HEK293 (cell line): Measurements from ENCODE around the gene ADGRG7.

Experiments used
- CTCF ChIA-PET: fragments of 350-600 bp; formaldehyde crosslinking; extraction: SDS; loops from one replicate; lab custom pipeline; 2021; ENCODE audit warnings: antibody characterized with exemption; lab: Yijun Ruan, JAX
- POLR2A ChIA-PET: fragments of 300-600 bp; formaldehyde crosslinking; extraction: SDS; loops from one replicate; lab custom pipeline; 2020; ENCODE audit warnings: antibody characterized with exemption, inconsistent platforms; lab: Yijun Ruan, JAX
- H3K27ac ChIP-seq: fragments of 200-500 bp; sonication (Bioruptor generic); 2 replicates; pipeline ENCODE4 v1.5.1; 2014; ENCODE audit warnings: low read depth, low read length, control low read depth, inconsistent platforms; ENCODE audit errors: extremely low read depth
- H3K36me3 ChIP-seq, 2 experiments: fragments of 200-500 bp in 1 of 2; sonication (Bioruptor generic) in 1 of 2; 1 replicate in 1 of 2; 2 replicates in 1 of 2; pipeline ENCODE4 v1.5.1; 2014 to 2017; ENCODE audit warnings: inconsistent platforms in 2 of 2, low read length in 2 of 2; ENCODE audit not compliant: control insufficient read depth in 2 of 2, insufficient read depth in 1 of 2
- H3K4me1 ChIP-seq: fragments of 200-500 bp; sonication (Bioruptor generic); 2 replicates; pipeline ENCODE4 v1.5.1; 2014; ENCODE audit warnings: mild to moderate bottlenecking, low read length, inconsistent platforms; ENCODE audit not compliant: control insufficient read depth, insufficient read depth
- H3K4me3 ChIP-seq: 2 replicates; pipeline ENCODE4 v1.5.1; 2011; ENCODE audit warnings: low read depth, mild to moderate bottlenecking, control low read depth, low read length, moderate library complexity
- H3K9me3 ChIP-seq: fragments of 200-500 bp; sonication (Bioruptor generic); 2 replicates; pipeline ENCODE4 v1.5.1; 2014; ENCODE audit warnings: low read depth, low read length, inconsistent platforms; ENCODE audit not compliant: control insufficient read depth, insufficient read depth
- KLF16 ChIP-seq: fragments of 450-650 bp; formaldehyde crosslinking; IDR thresholded peaks from 2 replicates; pipeline ENCODE4 v1.5.1; 2017; ENCODE audit warnings: missing biosample characterization, missing genetic modification characterization
- ZFHX2 ChIP-seq: fragments of 450-650 bp; formaldehyde crosslinking; conservative IDR thresholded peaks from 2 replicates; pipeline ENCODE4 v1.5.1; 2016; ENCODE audit warnings: missing biosample characterization, missing genetic modification characterization
- ZFP69B ChIP-seq: fragments of 450-650 bp; formaldehyde crosslinking; IDR thresholded peaks from 2 replicates; pipeline ENCODE4 v1.5.1; 2016; ENCODE audit warnings: missing biosample characterization, missing genetic modification characterization
- ZNF248 ChIP-seq: fragments of 450-650 bp; formaldehyde crosslinking; IDR thresholded peaks from 2 replicates; pipeline ENCODE4 v1.5.1; 2017; ENCODE audit warnings: missing biosample characterization, missing genetic modification characterization
- ZNF292 ChIP-seq: fragments of 450-650 bp; formaldehyde crosslinking; IDR thresholded peaks from 2 replicates; pipeline ENCODE4 v1.5.1; 2016; ENCODE audit warnings: low read depth, missing biosample characterization, missing genetic modification characterization, borderline replicate concordance
- ZNF510 ChIP-seq: fragments of 450-650 bp; formaldehyde crosslinking; IDR thresholded peaks from 2 replicates; pipeline ENCODE4 v1.5.1; 2018; ENCODE audit warnings: mild to moderate bottlenecking, missing genetic modification characterization, missing biosample characterization; ENCODE audit not compliant: insufficient replicate concordance
- ZNF514 ChIP-seq: fragments of 450-650 bp; formaldehyde crosslinking; IDR thresholded peaks from 2 replicates; pipeline ENCODE4 v1.5.1; 2016; ENCODE audit warnings: missing biosample characterization, missing genetic modification characterization
- ZNF560 ChIP-seq: fragments of 450-650 bp; formaldehyde crosslinking; IDR thresholded peaks from 2 replicates; pipeline ENCODE4 v1.5.1; 2017; ENCODE audit warnings: missing biosample characterization, missing genetic modification characterization, borderline replicate concordance
- ZNF623 ChIP-seq: fragments of 450-650 bp; formaldehyde crosslinking; IDR thresholded peaks from 2 replicates; pipeline ENCODE4 v1.5.1; 2016; ENCODE audit warnings: missing biosample characterization, missing genetic modification characterization
- ZNF747 ChIP-seq: fragments of 450-650 bp; formaldehyde crosslinking; IDR thresholded peaks from 2 replicates; pipeline ENCODE4 v1.5.1; 2016; ENCODE audit warnings: missing biosample characterization, missing genetic modification characterization
- ZNF843 ChIP-seq: fragments of 450-650 bp; formaldehyde crosslinking; IDR thresholded peaks from 2 replicates; pipeline ENCODE4 v1.5.1; 2016; ENCODE audit warnings: missing biosample characterization, missing genetic modification characterization
- TF ChIP-seq, protein P1 (sequence below): fragments of 450-650 bp; formaldehyde crosslinking; IDR thresholded peaks from 2 replicates; pipeline ENCODE4 v1.5.1; 2016; ENCODE audit warnings: missing biosample characterization, missing genetic modification characterization
- TF ChIP-seq, protein P2 (sequence below): fragments of 450-650 bp; formaldehyde crosslinking; conservative IDR thresholded peaks from 2 replicates; pipeline ENCODE4 v1.5.1; 2016; ENCODE audit warnings: low read depth, missing biosample characterization, missing genetic modification characterization
- TF ChIP-seq, protein P3 (sequence below): fragments of 450-650 bp; formaldehyde crosslinking; IDR thresholded peaks from 2 replicates; pipeline ENCODE4 v1.5.1; 2016; ENCODE audit warnings: missing biosample characterization, missing genetic modification characterization

ADGRG7 gene, protein sequence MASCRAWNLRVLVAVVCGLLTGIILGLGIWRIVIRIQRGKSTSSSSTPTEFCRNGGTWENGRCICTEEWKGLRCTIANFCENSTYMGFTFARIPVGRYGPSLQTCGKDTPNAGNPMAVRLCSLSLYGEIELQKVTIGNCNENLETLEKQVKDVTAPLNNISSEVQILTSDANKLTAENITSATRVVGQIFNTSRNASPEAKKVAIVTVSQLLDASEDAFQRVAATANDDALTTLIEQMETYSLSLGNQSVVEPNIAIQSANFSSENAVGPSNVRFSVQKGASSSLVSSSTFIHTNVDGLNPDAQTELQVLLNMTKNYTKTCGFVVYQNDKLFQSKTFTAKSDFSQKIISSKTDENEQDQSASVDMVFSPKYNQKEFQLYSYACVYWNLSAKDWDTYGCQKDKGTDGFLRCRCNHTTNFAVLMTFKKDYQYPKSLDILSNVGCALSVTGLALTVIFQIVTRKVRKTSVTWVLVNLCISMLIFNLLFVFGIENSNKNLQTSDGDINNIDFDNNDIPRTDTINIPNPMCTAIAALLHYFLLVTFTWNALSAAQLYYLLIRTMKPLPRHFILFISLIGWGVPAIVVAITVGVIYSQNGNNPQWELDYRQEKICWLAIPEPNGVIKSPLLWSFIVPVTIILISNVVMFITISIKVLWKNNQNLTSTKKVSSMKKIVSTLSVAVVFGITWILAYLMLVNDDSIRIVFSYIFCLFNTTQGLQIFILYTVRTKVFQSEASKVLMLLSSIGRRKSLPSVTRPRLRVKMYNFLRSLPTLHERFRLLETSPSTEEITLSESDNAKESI

DNA sequence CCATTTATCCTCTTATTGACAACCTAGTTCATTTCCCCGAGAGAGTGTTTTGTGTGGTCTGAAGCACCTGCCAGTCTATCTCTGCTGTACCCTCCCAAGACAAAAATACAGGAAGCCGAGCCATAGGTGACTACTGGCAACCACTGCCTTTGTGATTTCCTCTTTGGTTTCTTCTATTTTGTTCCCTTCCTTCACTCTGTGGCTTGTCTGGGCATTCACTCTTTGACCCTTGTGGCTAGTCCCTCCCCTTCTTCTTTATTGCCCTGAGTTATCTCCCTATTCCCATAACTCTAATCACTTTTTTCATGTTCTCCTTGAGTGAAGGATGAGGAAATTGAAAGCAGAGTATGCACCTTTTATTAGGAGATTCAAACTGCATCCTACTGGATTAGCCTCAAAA is at the start of gene ADGRG7:
Gene ADGRG7 (plus strand): TSS at position 297 of the 400 bp plus-strand sequence. CDS start 256 bp downstream, outside the sequence.
- no peaks in the 10 kb centered on the region for H3K9me3 ChIP-seq
- no peaks in the 10 kb centered on the region for H3K36me3 ChIP-seq
- TF ChIP-seq KLF16 (tag by site-specific recombination), result no peak
- no peak for TF ChIP-seq ZNF560 (tag by site-specific recombination)
- TF ChIP-seq, protein P1, sequence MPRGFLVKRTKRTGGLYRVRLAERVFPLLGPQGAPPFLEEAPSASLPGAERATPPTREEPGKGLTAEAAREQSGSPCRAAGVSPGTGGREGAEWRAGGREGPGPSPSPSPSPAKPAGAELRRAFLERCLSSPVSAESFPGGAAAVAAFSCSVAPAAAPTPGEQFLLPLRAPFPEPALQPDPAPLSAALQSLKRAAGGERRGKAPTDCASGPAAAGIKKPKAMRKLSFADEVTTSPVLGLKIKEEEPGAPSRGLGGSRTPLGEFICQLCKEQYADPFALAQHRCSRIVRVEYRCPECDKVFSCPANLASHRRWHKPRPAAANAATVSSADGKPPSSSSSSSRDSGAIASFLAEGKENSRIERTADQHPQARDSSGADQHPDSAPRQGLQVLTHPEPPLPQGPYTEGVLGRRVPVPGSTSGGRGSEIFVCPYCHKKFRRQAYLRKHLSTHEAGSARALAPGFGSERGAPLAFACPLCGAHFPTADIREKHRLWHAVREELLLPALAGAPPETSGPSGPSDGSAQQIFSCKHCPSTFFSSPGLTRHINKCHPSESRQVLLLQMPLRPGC (tag by site-specific recombination), result no peak
- TF ChIP-seq ZFP69B (tag by site-specific recombination), result no peak
- TF ChIP-seq, all 188 proteins: peak for 0
- Histone ChIP-seq H3K27ac (no peak within 1 kb of the TSS), H3K4me1 (no peaks in the 10 kb centered on the region), H3K4me3 (no peak within 1 kb of the TSS)
- ChIA-PET POLR2A (no interaction called here), CTCF (no interaction called here)

DNA sequence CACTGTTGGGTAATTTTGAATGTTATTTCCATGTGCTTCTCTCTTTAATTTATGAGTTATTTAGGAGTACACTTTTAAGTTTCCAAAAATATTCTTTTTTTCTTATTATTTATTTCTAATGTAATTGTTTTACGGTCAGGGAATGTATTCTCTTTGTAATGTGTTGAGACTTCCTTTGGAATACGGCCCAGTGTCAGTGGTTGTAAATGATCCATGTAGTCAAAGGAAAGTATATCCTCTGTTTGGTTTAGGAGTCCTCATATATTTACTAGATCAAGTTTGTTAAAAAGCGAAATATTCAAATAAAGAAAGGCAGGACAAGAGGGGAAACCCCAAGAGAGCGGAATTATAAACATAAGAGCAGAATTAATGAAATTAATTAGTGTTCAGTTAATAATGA is 49.0 kb upstream of the ADGRG7 start:
- Histone ChIP-seq H3K36me3 (no peaks in the 10 kb centered on the region), H3K27ac (no peak overlapping the region), H3K4me1 (no peaks in the 10 kb centered on the region), H3K9me3 (no peaks in the 10 kb centered on the region), H3K4me3 (no peak overlapping the region)
- ChIA-PET POLR2A (no interaction called here), CTCF (no interaction called here)
- TF ChIP-seq ZFHX2 (tag by site-specific recombination) (no peak), ZNF510 (tag by site-specific recombination) (no peak), ZNF623 (tag by site-specific recombination) (no peak), ZNF292 (no peak), ZNF747 (no peak), ZNF514 (no peak), ZNF248 (tag by site-specific recombination) (no peak), ZNF843 (no peak)
- TF ChIP-seq, protein P2, sequence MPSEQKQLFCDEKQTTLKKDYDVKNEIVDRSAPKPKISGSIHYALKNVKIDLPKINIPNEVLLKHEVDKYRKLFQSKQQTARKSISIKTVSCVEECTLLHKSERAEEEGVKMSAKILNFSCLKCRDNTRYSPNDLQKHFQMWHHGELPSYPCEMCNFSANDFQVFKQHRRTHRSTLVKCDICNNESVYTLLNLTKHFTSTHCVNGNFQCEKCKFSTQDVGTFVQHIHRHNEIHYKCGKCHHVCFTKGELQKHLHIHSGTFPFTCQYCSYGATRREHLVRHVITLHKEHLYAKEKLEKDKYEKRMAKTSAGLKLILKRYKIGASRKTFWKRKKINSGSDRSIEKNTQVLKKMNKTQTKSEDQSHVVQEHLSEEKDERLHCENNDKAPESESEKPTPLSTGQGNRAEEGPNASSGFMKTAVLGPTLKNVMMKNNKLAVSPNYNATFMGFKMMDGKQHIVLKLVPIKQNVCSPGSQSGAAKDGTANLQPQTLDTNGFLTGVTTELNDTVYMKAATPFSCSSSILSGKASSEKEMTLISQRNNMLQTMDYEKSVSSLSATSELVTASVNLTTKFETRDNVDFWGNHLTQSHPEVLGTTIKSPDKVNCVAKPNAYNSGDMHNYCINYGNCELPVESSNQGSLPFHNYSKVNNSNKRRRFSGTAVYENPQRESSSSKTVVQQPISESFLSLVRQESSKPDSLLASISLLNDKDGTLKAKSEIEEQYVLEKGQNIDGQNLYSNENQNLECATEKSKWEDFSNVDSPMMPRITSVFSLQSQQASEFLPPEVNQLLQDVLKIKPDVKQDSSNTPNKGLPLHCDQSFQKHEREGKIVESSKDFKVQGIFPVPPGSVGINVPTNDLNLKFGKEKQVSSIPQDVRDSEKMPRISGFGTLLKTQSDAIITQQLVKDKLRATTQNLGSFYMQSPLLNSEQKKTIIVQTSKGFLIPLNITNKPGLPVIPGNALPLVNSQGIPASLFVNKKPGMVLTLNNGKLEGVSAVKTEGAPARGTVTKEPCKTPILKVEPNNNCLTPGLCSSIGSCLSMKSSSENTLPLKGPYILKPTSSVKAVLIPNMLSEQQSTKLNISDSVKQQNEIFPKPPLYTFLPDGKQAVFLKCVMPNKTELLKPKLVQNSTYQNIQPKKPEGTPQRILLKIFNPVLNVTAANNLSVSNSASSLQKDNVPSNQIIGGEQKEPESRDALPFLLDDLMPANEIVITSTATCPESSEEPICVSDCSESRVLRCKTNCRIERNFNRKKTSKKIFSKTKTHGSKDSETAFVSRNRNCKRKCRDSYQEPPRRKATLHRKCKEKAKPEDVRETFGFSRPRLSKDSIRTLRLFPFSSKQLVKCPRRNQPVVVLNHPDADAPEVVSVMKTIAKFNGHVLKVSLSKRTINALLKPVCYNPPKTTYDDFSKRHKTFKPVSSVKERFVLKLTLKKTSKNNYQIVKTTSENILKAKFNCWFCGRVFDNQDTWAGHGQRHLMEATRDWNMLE, result no peak
- TF ChIP-seq, protein P3, sequence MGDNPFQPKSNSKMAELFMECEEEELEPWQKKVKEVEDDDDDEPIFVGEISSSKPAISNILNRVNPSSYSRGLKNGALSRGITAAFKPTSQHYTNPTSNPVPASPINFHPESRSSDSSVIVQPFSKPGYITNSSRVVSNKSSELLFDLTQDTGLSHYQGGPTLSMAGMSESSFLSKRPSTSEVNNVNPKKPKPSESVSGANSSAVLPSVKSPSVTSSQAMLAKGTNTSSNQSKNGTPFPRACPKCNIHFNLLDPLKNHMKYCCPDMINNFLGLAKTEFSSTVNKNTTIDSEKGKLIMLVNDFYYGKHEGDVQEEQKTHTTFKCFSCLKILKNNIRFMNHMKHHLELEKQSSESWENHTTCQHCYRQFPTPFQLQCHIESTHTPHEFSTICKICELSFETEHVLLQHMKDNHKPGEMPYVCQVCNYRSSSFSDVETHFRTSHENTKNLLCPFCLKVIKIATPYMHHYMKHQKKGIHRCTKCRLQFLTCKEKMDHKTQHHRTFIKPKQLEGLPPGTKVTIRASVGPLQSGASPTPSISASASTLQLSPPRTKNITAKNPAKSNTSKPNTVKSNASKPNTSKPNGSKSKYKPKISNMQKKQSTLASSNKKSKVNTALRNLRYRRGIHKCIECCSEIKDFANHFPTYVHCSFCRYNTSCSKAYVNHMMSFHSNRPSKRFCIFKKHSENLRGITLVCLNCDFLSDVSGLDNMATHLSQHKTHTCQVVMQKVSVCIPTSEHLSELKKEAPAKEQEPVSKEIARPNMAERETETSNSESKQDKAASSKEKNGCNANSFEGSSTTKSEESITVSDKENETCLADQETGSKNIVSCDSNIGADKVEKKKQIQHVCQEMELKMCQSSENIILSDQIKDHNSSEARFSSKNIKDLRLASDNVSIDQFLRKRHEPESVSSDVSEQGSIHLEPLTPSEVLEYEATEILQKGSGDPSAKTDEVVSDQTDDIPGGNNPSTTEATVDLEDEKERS (tag by site-specific recombination), result no peak
